Neural progenitor cell (in vitro differentiated cells): Measurements from ENCODE around the gene ZCCHC7. TPM values are rescaled to one million over a fixed set of nuclear protein-coding genes. Genes with fewer than 3 reads are reported as not detected.
A peak's percentile ranks its signal among the peaks of the same experiment; 100 is the strongest.
"Not testable (repeated sequence)": the region's sequence is repeated elsewhere in the genome, so short reads cannot be mapped to it uniquely, and the experiment has no call there.

Experiments
- DNase-seq: peaks from one replicate; pipeline ENCODE4 v3.0.0-alpha.2; 2016; ENCODE audit warnings: low spot score
- H2AFZ ChIP-seq: fragments of 200-600 bp; sonication (generic); replicated peaks from 2 replicates; pipeline ENCODE4 v1.6.1; 2016; ENCODE audit warnings: antibody characterized with exemption
- H3F3A ChIP-seq: fragments of 200-600 bp; sonication (generic); 2 replicates; pipeline ENCODE4 v1.6.1; 2016; ENCODE audit warnings: antibody characterized with exemption, low read depth
- H3K27ac ChIP-seq: fragments of 200-600 bp; sonication (generic); 2 replicates; pipeline ENCODE4 v1.5.1; 2016; ENCODE audit warnings: mild to moderate bottlenecking
- H3K27me3 ChIP-seq: fragments of 200-600 bp; sonication (generic); 2 replicates; pipeline ENCODE4 v1.6.1; 2016; ENCODE audit warnings: mild to moderate bottlenecking, moderate library complexity
- H3K36me3 ChIP-seq: fragments of 200-600 bp; sonication (generic); 2 replicates; pipeline ENCODE4 v1.5.1; 2016
- H3K4me1 ChIP-seq: fragments of 200-600 bp; sonication (generic); 2 replicates; pipeline ENCODE4 v1.6.1; 2016; ENCODE audit warnings: mixed run types
- H3K4me2 ChIP-seq: fragments of 200-600 bp; sonication (generic); 2 replicates; pipeline ENCODE4 v1.6.1; 2016
- H3K4me3 ChIP-seq: fragments of 200-600 bp; sonication (generic); 2 replicates; pipeline ENCODE4 v1.5.1; 2016
- H3K79me2 ChIP-seq: fragments of 200-600 bp; sonication (generic); 2 replicates; pipeline ENCODE4 v1.6.1; 2016; ENCODE audit warnings: low read depth
- H3K9ac ChIP-seq: fragments of 200-600 bp; sonication (generic); 2 replicates; pipeline ENCODE4 v1.6.1; 2016
- H3K9me3 ChIP-seq: fragments of 200-600 bp; sonication (generic); 2 replicates; pipeline ENCODE4 v1.5.1; 2016; ENCODE audit warnings: low read depth
- H4K20me1 ChIP-seq: fragments of 200-600 bp; sonication (generic); 2 replicates; pipeline ENCODE4 v1.6.1; 2016; ENCODE audit warnings: low read depth
- H3K27ac Mint-ChIP-seq: 3 replicates; pipeline ENCODE4 v1.8.0; 2021; ENCODE audit warnings: mixed read lengths
- H3K27me3 Mint-ChIP-seq: 2 replicates; pipeline ENCODE4 v1.8.0; 2022; ENCODE audit warnings: low read depth, mild to moderate bottlenecking, inconsistent platforms, moderate library complexity, mixed read lengths; ENCODE audit not compliant: insufficient read depth
- H3K36me3 Mint-ChIP-seq: 3 replicates; pipeline ENCODE4 v1.8.0; 2021; ENCODE audit warnings: mixed read lengths
- H3K4me1 Mint-ChIP-seq: 3 replicates; pipeline ENCODE4 v1.8.0; 2021; ENCODE audit warnings: mixed read lengths
- H3K4me3 Mint-ChIP-seq: 3 replicates; pipeline ENCODE4 v1.8.0; 2021; ENCODE audit warnings: mild to moderate bottlenecking, moderate library complexity, mixed read lengths
- H3K9me3 Mint-ChIP-seq: 3 replicates; pipeline ENCODE4 v1.8.0; 2020; ENCODE audit warnings: mixed read lengths
- CTCF ChIP-seq: fragments of 200-600 bp; sonication (generic); IDR thresholded peaks from 2 replicates; pipeline ENCODE4 v1.5.1; 2017; ENCODE audit warnings: antibody characterized with exemption, mild to moderate bottlenecking
- EZH2 ChIP-seq: fragments of 200-600 bp; sonication (generic); IDR thresholded peaks from 2 replicates; pipeline ENCODE4 v1.6.1; 2017; ENCODE audit warnings: antibody characterized with exemption, mild to moderate bottlenecking, moderate library complexity
- EZH2phosphoT487 ChIP-seq: fragments of 200-600 bp; sonication (generic); IDR thresholded peaks from 2 replicates; pipeline ENCODE4 v1.6.1; 2017; ENCODE audit warnings: antibody characterized with exemption
- total RNA-seq: library from RNA; depleted of rRNA; stranded (reverse); fragments of >200 nt; gene quantifications from 2 replicates; pipeline ENCODE4 v1.2.3, GENCODE V29; 2015; ENCODE audit warnings: low replicate concordance

Gene ZCCHC7
- total RNA-seq = 20.0 and 27.6 TPM in 2 replicates

- H3K9me3 ChIP-seq = peaks cover 4% of the 10 kb centered on the region
- TF ChIP-seq EZH2 (peak; percentile 40), EZH2phosphoT487 (no peak)
- H3K4me2 ChIP-seq = peak within 1 kb of the TSS; percentile 92
- peak within 1 kb of the TSS; percentile 92 for H2AFZ ChIP-seq
- H4K20me1 ChIP-seq = peaks cover 5% of the 10 kb centered on the region
- peaks cover 45% of the 10 kb centered on the region for H3K79me2 ChIP-seq
- H3K9ac ChIP-seq = peak within 1 kb of the TSS; percentile 49
- peaks cover 8% of the 10 kb centered on the region for H3K36me3 Mint-ChIP-seq
- peaks cover 3% of the 10 kb centered on the region for H3K27me3 Mint-ChIP-seq
- H3K4me3 ChIP-seq = peak within 1 kb of the TSS; percentile 74
- no peaks in the 10 kb centered on the region for H3K36me3 ChIP-seq
- peak; percentile 94 for DNase-seq
- peaks cover 8% of the 10 kb centered on the region for H3K4me1 ChIP-seq
- peaks cover 23% of the 10 kb centered on the region for H3K4me1 Mint-ChIP-seq
- peaks cover 3% of the 10 kb centered on the region for H3F3A ChIP-seq
- H3K4me3 Mint-ChIP-seq = peak within 1 kb of the TSS; percentile 96
- H3K9me3 Mint-ChIP-seq = peaks cover 6% of the 10 kb centered on the region
- H3K27me3 ChIP-seq = no peaks in the 10 kb centered on the region
- peak within 1 kb of the TSS; percentile 99 for H3K27ac Mint-ChIP-seq
- H3K27ac ChIP-seq = peak within 1 kb of the TSS; percentile 5
These were observed at the start of gene ZCCHC7 for GRCh38 chr9:37119907-37120842. TSS of gene ZCCHC7 (plus strand) at chr9:37120574.

GRCh38 chr9:37074790-37075189 is 45.6 kb upstream of the ZCCHC7 start:
- H3K36me3 Mint-ChIP-seq, H3F3A ChIP-seq, H3K36me3 ChIP-seq, H3K27me3 Mint-ChIP-seq, H4K20me1 ChIP-seq, H3K4me1 ChIP-seq, H3K79me2 ChIP-seq, H3K4me3 ChIP-seq, DNase-seq, H2AFZ ChIP-seq, H3K27ac ChIP-seq, H3K4me1 Mint-ChIP-seq, H3K9ac ChIP-seq, H3K4me2 ChIP-seq, H3K9me3 ChIP-seq, H3K27ac Mint-ChIP-seq, H3K9me3 Mint-ChIP-seq, H3K4me3 Mint-ChIP-seq: not testable (repeated sequence)
- peaks cover 11% of the 10 kb centered on the region for H3K27me3 ChIP-seq

- Histone ChIP-seq H3K4me3 (peak overlapping the region; percentile 84), H3K4me2 (peak overlapping the region; percentile 80), H3K27ac (no peak overlapping the region), H3K9ac (peak overlapping the region; percentile 49), H3K36me3 (no peaks in the 10 kb centered on the region), H3K9me3 (peaks cover 6% of the 10 kb centered on the region), H3F3A (peaks cover 4% of the 10 kb centered on the region), H4K20me1 (peaks cover 12% of the 10 kb centered on the region), H3K79me2 (peaks cover 40% of the 10 kb centered on the region), H3K4me1 (peaks cover 4% of the 10 kb centered on the region), H2AFZ (peak overlapping the region; percentile 96), H3K27me3 (peaks cover 11% of the 10 kb centered on the region)
- H3K9me3 Mint-ChIP-seq = no peaks in the 10 kb centered on the region
- peak overlapping the region; percentile 98 for H3K27ac Mint-ChIP-seq
- peaks cover 2% of the 10 kb centered on the region for H3K36me3 Mint-ChIP-seq
- peaks cover 17% of the 10 kb centered on the region for H3K4me1 Mint-ChIP-seq
- peaks cover 2% of the 10 kb centered on the region for H3K27me3 Mint-ChIP-seq
- peak overlapping the region; percentile 96 for H3K4me3 Mint-ChIP-seq
- TF ChIP-seq EZH2 = no peak
- no peak for TF ChIP-seq EZH2phosphoT487
- no peak for TF ChIP-seq CTCF
- peak; percentile 95 for DNase-seq
These were observed 40.8 kb upstream of the ZCCHC7 start for GRCh38 chr9:37079370-37080164.

GRCh38 chr9:37080165-37080628 is 40.2 kb upstream of the ZCCHC7 start:
- not testable (repeated sequence) for H3K36me3 Mint-ChIP-seq, H3K36me3 ChIP-seq, H3K27ac ChIP-seq, H3K4me1 ChIP-seq, H3K9me3 Mint-ChIP-seq, H3K9me3 ChIP-seq, DNase-seq, H3K27me3 Mint-ChIP-seq, H3F3A ChIP-seq
- H3K79me2 ChIP-seq = peaks cover 46% of the 10 kb centered on the region
- peak overlapping the region; percentile 49 for H3K9ac ChIP-seq
- H3K4me2 ChIP-seq = peak overlapping the region; percentile 80
- peaks cover 11% of the 10 kb centered on the region for H3K27me3 ChIP-seq
- H3K4me1 Mint-ChIP-seq = peaks cover 17% of the 10 kb centered on the region
- H2AFZ ChIP-seq = peak overlapping the region; percentile 96
- H4K20me1 ChIP-seq = peaks cover 12% of the 10 kb centered on the region
- peak overlapping the region; percentile 84 for H3K4me3 ChIP-seq
- H3K27ac Mint-ChIP-seq = peak overlapping the region; percentile 84
- peak overlapping the region; percentile 96 for H3K4me3 Mint-ChIP-seq

GRCh38 chr9:37081507-37081906 is 38.9 kb upstream of the ZCCHC7 start:
- H3F3A ChIP-seq, H3K4me1 ChIP-seq, H3K9ac ChIP-seq, H3K36me3 Mint-ChIP-seq, H3K9me3 ChIP-seq, H2AFZ ChIP-seq, H3K27ac Mint-ChIP-seq, DNase-seq, H3K27me3 Mint-ChIP-seq, H3K9me3 Mint-ChIP-seq, H3K36me3 ChIP-seq, H3K27ac ChIP-seq: not testable (repeated sequence)
- H3K4me1 Mint-ChIP-seq = peaks cover 17% of the 10 kb centered on the region
- peak overlapping the region; percentile 84 for H3K4me3 ChIP-seq
- H3K4me2 ChIP-seq = peak overlapping the region; percentile 80
- H4K20me1 ChIP-seq = peaks cover 13% of the 10 kb centered on the region
- H3K27me3 ChIP-seq = peaks cover 11% of the 10 kb centered on the region
- peaks cover 49% of the 10 kb centered on the region for H3K79me2 ChIP-seq
- peak overlapping the region; percentile 96 for H3K4me3 Mint-ChIP-seq
